ENCODE measurements around the gene SPACDR. TPM values are rescaled to one million over a fixed set of nuclear protein-coding genes. Genes with fewer than 3 reads are reported as not detected.

SPACDR gene
- total and polyA plus RNA-seq, 9 of the 15 experiments (the other 6 are each of a cell fraction or from before 2014, with no cell fraction given), result 0.07 to 0.55 (median 0.14) TPM; not detected in 1

DNA sequence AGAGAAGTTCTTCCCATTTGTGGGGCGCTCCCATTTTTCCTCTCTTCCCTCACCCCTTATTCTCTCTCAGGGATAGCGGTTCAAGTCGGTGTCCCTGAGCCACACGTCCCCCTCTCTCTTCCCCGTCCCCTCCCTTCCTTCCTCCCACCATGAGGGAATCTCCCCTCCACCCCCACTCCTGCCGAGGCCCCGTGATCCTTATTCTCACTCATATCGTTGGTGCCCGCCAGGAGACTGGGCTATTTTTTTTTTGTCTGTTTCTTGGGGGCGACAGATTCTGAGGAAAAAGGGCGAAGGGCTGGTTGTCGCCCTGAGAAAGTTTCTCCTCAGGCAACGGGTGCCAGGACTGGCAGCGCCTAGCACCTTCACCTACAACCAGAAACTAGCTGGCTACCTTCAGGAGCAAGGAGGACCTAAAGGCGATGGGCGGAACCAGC lies 36.3 kb downstream of the SPACDR start (continued):
- TF ChIP-seq, protein P1, sequence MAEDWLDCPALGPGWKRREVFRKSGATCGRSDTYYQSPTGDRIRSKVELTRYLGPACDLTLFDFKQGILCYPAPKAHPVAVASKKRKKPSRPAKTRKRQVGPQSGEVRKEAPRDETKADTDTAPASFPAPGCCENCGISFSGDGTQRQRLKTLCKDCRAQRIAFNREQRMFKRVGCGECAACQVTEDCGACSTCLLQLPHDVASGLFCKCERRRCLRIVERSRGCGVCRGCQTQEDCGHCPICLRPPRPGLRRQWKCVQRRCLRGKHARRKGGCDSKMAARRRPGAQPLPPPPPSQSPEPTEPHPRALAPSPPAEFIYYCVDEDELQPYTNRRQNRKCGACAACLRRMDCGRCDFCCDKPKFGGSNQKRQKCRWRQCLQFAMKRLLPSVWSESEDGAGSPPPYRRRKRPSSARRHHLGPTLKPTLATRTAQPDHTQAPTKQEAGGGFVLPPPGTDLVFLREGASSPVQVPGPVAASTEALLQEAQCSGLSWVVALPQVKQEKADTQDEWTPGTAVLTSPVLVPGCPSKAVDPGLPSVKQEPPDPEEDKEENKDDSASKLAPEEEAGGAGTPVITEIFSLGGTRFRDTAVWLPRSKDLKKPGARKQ (CRISPR knock-in tag; IDR thresholded peaks at IDR 0.05), result peak; percentile 95
- TF ChIP-seq, protein P2, sequence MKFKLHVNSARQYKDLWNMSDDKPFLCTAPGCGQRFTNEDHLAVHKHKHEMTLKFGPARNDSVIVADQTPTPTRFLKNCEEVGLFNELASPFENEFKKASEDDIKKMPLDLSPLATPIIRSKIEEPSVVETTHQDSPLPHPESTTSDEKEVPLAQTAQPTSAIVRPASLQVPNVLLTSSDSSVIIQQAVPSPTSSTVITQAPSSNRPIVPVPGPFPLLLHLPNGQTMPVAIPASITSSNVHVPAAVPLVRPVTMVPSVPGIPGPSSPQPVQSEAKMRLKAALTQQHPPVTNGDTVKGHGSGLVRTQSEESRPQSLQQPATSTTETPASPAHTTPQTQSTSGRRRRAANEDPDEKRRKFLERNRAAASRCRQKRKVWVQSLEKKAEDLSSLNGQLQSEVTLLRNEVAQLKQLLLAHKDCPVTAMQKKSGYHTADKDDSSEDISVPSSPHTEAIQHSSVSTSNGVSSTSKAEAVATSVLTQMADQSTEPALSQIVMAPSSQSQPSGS (CRISPR knock-in tag; IDR thresholded peaks at IDR 0.05), result peak; percentile 17; the same call in 1 of the 2 replicates
- TF ChIP-seq MCM5 (IDR thresholded peaks at IDR 0.05; ENCODE audit: low read depth), result no peak
- peak; percentile 78; the same call in 1 of the 2 replicates for TF ChIP-seq MECOM (CRISPR knock-in tag; IDR thresholded peaks at IDR 0.05)
- TF ChIP-seq, protein P3, sequence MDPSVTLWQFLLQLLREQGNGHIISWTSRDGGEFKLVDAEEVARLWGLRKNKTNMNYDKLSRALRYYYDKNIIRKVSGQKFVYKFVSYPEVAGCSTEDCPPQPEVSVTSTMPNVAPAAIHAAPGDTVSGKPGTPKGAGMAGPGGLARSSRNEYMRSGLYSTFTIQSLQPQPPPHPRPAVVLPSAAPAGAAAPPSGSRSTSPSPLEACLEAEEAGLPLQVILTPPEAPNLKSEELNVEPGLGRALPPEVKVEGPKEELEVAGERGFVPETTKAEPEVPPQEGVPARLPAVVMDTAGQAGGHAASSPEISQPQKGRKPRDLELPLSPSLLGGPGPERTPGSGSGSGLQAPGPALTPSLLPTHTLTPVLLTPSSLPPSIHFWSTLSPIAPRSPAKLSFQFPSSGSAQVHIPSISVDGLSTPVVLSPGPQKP (CRISPR knock-in tag; IDR thresholded peaks at IDR 0.05), result 0 out of 2 replicates have a peak, but pooled peaks have one; percentile 41
- 0 out of 2 replicates have a peak, but pooled peaks have one; percentile 6 for TF ChIP-seq ZNF384 (IDR thresholded peaks at IDR 0.05; ENCODE audit: low read depth, low read length)
- no peak for TF ChIP-seq ZFX (CRISPR knock-in tag; IDR thresholded peaks at IDR 0.05)
- TF ChIP-seq ERF (CRISPR knock-in tag; IDR thresholded peaks at IDR 0.05), result peak; percentile 79; the same call in 1 of the 2 replicates
- TF ChIP-seq ZNF583 (CRISPR knock-in tag; IDR thresholded peaks at IDR 0.05), result peak; percentile 82; the same call in 1 of the 2 replicates
- TF ChIP-seq, protein P4, sequence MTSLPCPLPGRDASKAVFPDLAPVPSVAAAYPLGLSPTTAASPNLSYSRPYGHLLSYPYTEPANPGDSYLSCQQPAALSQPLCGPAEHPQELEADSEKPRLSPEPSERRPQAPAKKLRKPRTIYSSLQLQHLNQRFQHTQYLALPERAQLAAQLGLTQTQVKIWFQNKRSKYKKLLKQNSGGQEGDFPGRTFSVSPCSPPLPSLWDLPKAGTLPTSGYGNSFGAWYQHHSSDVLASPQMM (CRISPR knock-in tag; IDR thresholded peaks at IDR 0.05), result no peak
- TF ChIP-seq HIVEP1 (CRISPR knock-in tag; IDR thresholded peaks at IDR 0.05), result no peak
- TF ChIP-seq KDM2B (CRISPR knock-in tag; IDR thresholded peaks at IDR 0.05), result 0 out of 2 replicates have a peak, but pooled peaks have one; percentile 39
- TF ChIP-seq MEIS2 (IDR thresholded peaks at IDR 0.05; ENCODE audit: partially characterized antibody), result no peak
- 0 out of 2 replicates have a peak, but pooled peaks have one; percentile 9 for TF ChIP-seq KLF13 (tag; IDR thresholded peaks at IDR 0.05; ENCODE audit: borderline replicate concordance, low read depth)
- no peak for TF ChIP-seq CXXC5 (CRISPR knock-in tag; IDR thresholded peaks at IDR 0.05)
- no peak for TF ChIP-seq MBD2 (IDR thresholded peaks at IDR 0.05; ENCODE audit: borderline replicate concordance, low read depth)
- TF ChIP-seq KLF6 (CRISPR knock-in tag; IDR thresholded peaks at IDR 0.05; ENCODE audit: borderline replicate concordance), result peak; percentile 53; the same call in 1 of the 2 replicates
- TF ChIP-seq, protein P5, sequence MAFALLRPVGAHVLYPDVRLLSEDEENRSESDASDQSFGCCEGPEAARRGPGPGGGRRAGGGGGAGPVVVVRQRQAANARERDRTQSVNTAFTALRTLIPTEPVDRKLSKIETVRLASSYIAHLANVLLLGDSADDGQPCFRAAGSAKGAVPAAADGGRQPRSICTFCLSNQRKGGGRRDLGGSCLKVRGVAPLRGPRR (CRISPR knock-in tag; IDR thresholded peaks at IDR 0.05), result peak; percentile 70; the same call in 1 of the 2 replicates
- TF ChIP-seq TCFL5 (CRISPR knock-in tag; conservative IDR thresholded peaks at IDR 0.05), result no peak
- TF ChIP-seq DMBX1 (CRISPR knock-in tag; IDR thresholded peaks at IDR 0.05; ENCODE audit: borderline replicate concordance), result no peak
- 0 out of 2 replicates have a peak, but pooled peaks have one; percentile 14 for TF ChIP-seq ZNF217 (CRISPR knock-in tag; IDR thresholded peaks at IDR 0.05)
- no peak for TF ChIP-seq FOXK2 (conservative IDR thresholded peaks at IDR 0.05 in 1 of 2, IDR thresholded peaks at IDR 0.05 in 1 of 2; ENCODE audit: low read depth in 2 of 2)
- TF ChIP-seq MTF1 (CRISPR knock-in tag; IDR thresholded peaks at IDR 0.05; ENCODE audit: borderline replicate concordance), result peak; percentile 69; the same call in 1 of the 2 replicates
- TF ChIP-seq SIN3A (IDR thresholded peaks at IDR 0.05; ENCODE audit: borderline replicate concordance in 2 of 2, control insufficient read depth in 1 of 2, low read depth in 2 of 2, low read length in 2 of 2), result no peak
- TF ChIP-seq NCOA6 (IDR thresholded peaks at IDR 0.05), result no peak

Measured in K562 (cell line).